ENCODE data around the gene LCE2B. TPM values are rescaled to one million over a fixed set of nuclear protein-coding genes. Genes with fewer than 3 reads are reported as not detected.

The LCE2B gene
- polyA plus RNA-seq, 3 donors, result not detected

GRCh38 chr1:152656459-152656858 is 29.5 kb upstream of the LCE2B start:
- H3K27me3 Mint-ChIP-seq (ENCODE audit: low read depth in 3 of 3), result peaks cover 5 to 8% (median 7%) of the 10 kb centered on the region in 3 donors
- no peak for DNase-seq
- H3K4me1 ChIP-seq (ENCODE audit: control insufficient read depth in 1 of 2, insufficient read depth in 2 of 2, low read length in 2 of 2), result no peaks in the 10 kb centered on the region
- no peaks in the 10 kb centered on the region for H4K20me1 ChIP-seq (ENCODE audit: insufficient read depth, low read length)
- no peaks in the 10 kb centered on the region for H3K27me3 ChIP-seq (ENCODE audit: control insufficient read depth in 2 of 2, insufficient read depth in 2 of 2, low read length in 2 of 2)
- no peak for TF ChIP-seq CTCF (IDR thresholded peaks at IDR 0.05)
- H3K27ac ChIP-seq (ENCODE audit: low read depth in 1 of 2, low read length in 2 of 2), result no peak overlapping the region
- no peak overlapping the region for H3K27ac Mint-ChIP-seq
- no peaks in the 10 kb centered on the region for H3K9me3 ChIP-seq (replicated peaks in 1 of 2; ENCODE audit: control insufficient read depth in 1 of 2, insufficient read depth in 1 of 2, low read length in 2 of 2)
- intact Hi-C loops (cut with micrococcal nuclease), result no loop called here
- H3K36me3 Mint-ChIP-seq, result no peaks in the 10 kb centered on the region
- no peak overlapping the region for H3K9ac ChIP-seq (ENCODE audit: insufficient read depth, low read length, poor library complexity, severe bottlenecking)
- no CpG with 5 or more reads among the region's 2 CpGs for WGBS (ENCODE audit: insufficient coverage)
- no peaks in the 10 kb centered on the region for H3K36me3 ChIP-seq (replicated peaks in 1 of 2; ENCODE audit: control insufficient read depth in 1 of 2, insufficient read depth in 2 of 2, low read length in 2 of 2)
- H3K4me1 Mint-ChIP-seq, result peaks cover 3% of the 10 kb centered on the region
- no peaks in the 10 kb centered on the region for H3K9me3 Mint-ChIP-seq
- H3K4me2 ChIP-seq (replicated peaks; ENCODE audit: extremely low read depth, low read length, poor library complexity, severe bottlenecking), result no peak overlapping the region
- H3K4me3 ChIP-seq (replicated peaks in 1 of 3; ENCODE audit: low read depth in 2 of 3, low read length in 3 of 3), result no peak overlapping the region
- H3K4me3 Mint-ChIP-seq, result no peak overlapping the region
- H3K79me2 ChIP-seq (ENCODE audit: insufficient read depth, low read length), result no peaks in the 10 kb centered on the region
- H2AFZ ChIP-seq (ENCODE audit: insufficient read depth, low read depth, low read length, poor library complexity, severe bottlenecking), result no peak overlapping the region

GRCh38 chr1:152657677-152658076 is 28.2 kb upstream of the LCE2B start:
- Mint-ChIP-seq H3K27me3 (ENCODE audit: low read depth in 3 of 3) (peaks cover 3 to 8% (median 6%) of the 10 kb centered on the region in 3 donors), H3K4me1 (peaks cover 3% of the 10 kb centered on the region), H3K36me3 (no peaks in the 10 kb centered on the region), H3K27ac (no peak overlapping the region), H3K9me3 (no peaks in the 10 kb centered on the region), H3K4me3 (no peak overlapping the region)
- intact Hi-C loops (cut with micrococcal nuclease), result no loop called here
- 83% methylated on average over 1 of the region's 4 CpGs for WGBS (ENCODE audit: insufficient coverage)
- Histone ChIP-seq H2AFZ (ENCODE audit: insufficient read depth, low read depth, low read length, poor library complexity, severe bottlenecking) (no peak overlapping the region), H3K4me3 (replicated peaks in 1 of 3; ENCODE audit: low read depth in 2 of 3, low read length in 3 of 3) (no peak overlapping the region), H3K4me1 (ENCODE audit: control insufficient read depth in 1 of 2, insufficient read depth in 2 of 2, low read length in 2 of 2) (no peaks in the 10 kb centered on the region), H3K79me2 (ENCODE audit: insufficient read depth, low read length) (no peaks in the 10 kb centered on the region), H3K36me3 (replicated peaks in 1 of 2; ENCODE audit: control insufficient read depth in 1 of 2, insufficient read depth in 2 of 2, low read length in 2 of 2) (no peaks in the 10 kb centered on the region), H3K9ac (ENCODE audit: insufficient read depth, low read length, poor library complexity, severe bottlenecking) (no peak overlapping the region), H3K4me2 (replicated peaks; ENCODE audit: extremely low read depth, low read length, poor library complexity, severe bottlenecking) (no peak overlapping the region), H3K9me3 (replicated peaks in 1 of 2; ENCODE audit: control insufficient read depth in 1 of 2, insufficient read depth in 1 of 2, low read length in 2 of 2) (no peaks in the 10 kb centered on the region), H3K27me3 (ENCODE audit: control insufficient read depth in 2 of 2, insufficient read depth in 2 of 2, low read length in 2 of 2) (no peaks in the 10 kb centered on the region), H4K20me1 (ENCODE audit: insufficient read depth, low read length) (no peaks in the 10 kb centered on the region), H3K27ac (ENCODE audit: low read depth in 1 of 2, low read length in 2 of 2) (no peak overlapping the region)
- DNase-seq, result no peak
- TF ChIP-seq CTCF (IDR thresholded peaks at IDR 0.05), result no peak
